Calu3 (cell line): ENCODE data around the gene SLC36A3. TPM values are rescaled to one million over a fixed set of nuclear protein-coding genes. Genes with fewer than 3 reads are reported as not detected.

Experiments used
- BruUV-seq: library from RNA; stranded (reverse); fragments of 400-500 nt; replicated peaks from 2 replicates; lab custom pipeline; 2021; lab: Mats Ljungman, UMichigan
- CTCF ChIA-PET: fragments of 300-600 bp; sonication (Branson Sonifier 250); formaldehyde crosslinking; loops from one replicate; lab custom pipeline; 2022; ENCODE audit warnings: antibody characterized with exemption; lab: Charles Lee
- DNase-seq: peaks from one replicate; pipeline ENCODE4 v3.0.0; 2022
- H3K27ac Mint-ChIP-seq: one replicate; pipeline ENCODE4 v1.8.0; 2022; ENCODE audit warnings: mixed read lengths; ENCODE audit not compliant: unreplicated experiment
- H3K27me3 Mint-ChIP-seq: one replicate; pipeline ENCODE4 v1.8.0; 2022; ENCODE audit warnings: mixed read lengths; ENCODE audit not compliant: unreplicated experiment
- H3K36me3 Mint-ChIP-seq: one replicate; pipeline ENCODE4 v1.8.0; 2022; ENCODE audit warnings: mild to moderate bottlenecking, moderate library complexity, mixed read lengths; ENCODE audit not compliant: insufficient read depth, unreplicated experiment
- H3K4me1 Mint-ChIP-seq: one replicate; pipeline ENCODE4 v1.8.0; 2022; ENCODE audit warnings: mild to moderate bottlenecking, low read depth, mixed read lengths; ENCODE audit not compliant: unreplicated experiment
- H3K4me3 Mint-ChIP-seq: one replicate; pipeline ENCODE4 v1.8.0; 2022; ENCODE audit warnings: mild to moderate bottlenecking, low read depth, moderate library complexity, mixed read lengths; ENCODE audit not compliant: unreplicated experiment
- H3K9me3 Mint-ChIP-seq: one replicate; pipeline ENCODE4 v1.8.0; 2022; ENCODE audit warnings: low read depth, mixed read lengths; ENCODE audit not compliant: unreplicated experiment
- CTCF ChIP-seq: fragments of 200-600 bp; IDR thresholded peaks from one replicate; pipeline ENCODE4 v1.8.0; 2022; ENCODE audit warnings: antibody characterized with exemption; ENCODE audit not compliant: unreplicated experiment
- intact Hi-C: fragments of 100-400 bp; cut with micrococcal nuclease; formaldehyde crosslinking; loops from one replicate; pipeline ENCODE4 v1.10.0; 2022; ENCODE audit not compliant: unreplicated experiment
- total RNA-seq: library from RNA; stranded (reverse); gene quantifications from 2 replicates; pipeline ENCODE4 v1.2.3, GENCODE V29; 2022

Gene SLC36A3
- total RNA-seq, 1 experiment from 2014 or later: not detected

GRCh38 chr5:151326266-151326665 lies 22.7 kb upstream of the SLC36A3 start:
- CTCF ChIA-PET: no interaction called here
- intact Hi-C loops: no loop called here
- Mint-ChIP-seq H3K4me3 (no peak overlapping the region), H3K4me1 (no peaks in the 10 kb centered on the region), H3K9me3 (no peaks in the 10 kb centered on the region), H3K36me3 (no peaks in the 10 kb centered on the region), H3K27ac (no peak overlapping the region), H3K27me3 (peaks cover 48% of the 10 kb centered on the region)
- BruUV-seq: no TSS peak
- no peak for DNase-seq
- no peak for TF ChIP-seq CTCF

- Mint-ChIP-seq H3K27me3 (peaks cover 23% of the 10 kb centered on the region), H3K27ac (no peak overlapping the region)
- CTCF ChIA-PET: no interaction called here
Observed at GRCh38 chr5:151320481-151320880, 16.9 kb upstream of the SLC36A3 start.

GRCh38 chr5:151318850-151319732 lies 15.5 kb upstream of the SLC36A3 start:
- Mint-ChIP-seq H3K4me1 (no peaks in the 10 kb centered on the region), H3K9me3 (no peaks in the 10 kb centered on the region), H3K4me3 (no peak overlapping the region), H3K27ac (no peak overlapping the region), H3K36me3 (no peaks in the 10 kb centered on the region), H3K27me3 (peaks cover 23% of the 10 kb centered on the region)
- intact Hi-C loops: loop anchor here (1.0 to 5.0 kb wide), 2 partner anchors 178 to 192 kb away; no protein-coding TSS in a partner anchor
- CTCF ChIA-PET: interaction anchor here (1.3 kb wide), 1 partner anchor 333 kb away, joined by 7 read pairs; no protein-coding TSS in a partner anchor
- DNase-seq: peak; percentile 9
- TF ChIP-seq CTCF: no peak
- no TSS peak for BruUV-seq

More at GRCh38 chr5:151320481-151320880, 16.9 kb upstream of the SLC36A3 start:
- intact Hi-C loops: no loop called here
- H3K4me3 Mint-ChIP-seq: no peak overlapping the region
- no peak for DNase-seq
- BruUV-seq: no TSS peak
- no peak for TF ChIP-seq CTCF
- H3K36me3 Mint-ChIP-seq: no peaks in the 10 kb centered on the region
- H3K9me3 Mint-ChIP-seq: no peaks in the 10 kb centered on the region
- H3K4me1 Mint-ChIP-seq: no peaks in the 10 kb centered on the region

- H3K4me3 Mint-ChIP-seq: no peak overlapping the region
- peaks cover 36% of the 10 kb centered on the region for H3K27me3 Mint-ChIP-seq
- intact Hi-C loops: loop anchor here (5.0 kb wide), 1 partner anchor 179 kb away; no protein-coding TSS in a partner anchor
- DNase-seq: no peak
- no peaks in the 10 kb centered on the region for H3K36me3 Mint-ChIP-seq
- no peaks in the 10 kb centered on the region for H3K9me3 Mint-ChIP-seq
- no peaks in the 10 kb centered on the region for H3K4me1 Mint-ChIP-seq
- no TSS peak for BruUV-seq
- no peak overlapping the region for H3K27ac Mint-ChIP-seq
- TF ChIP-seq CTCF: no peak
- CTCF ChIA-PET: no interaction called here
Observed at GRCh38 chr5:151317871-151318270, 14.3 kb upstream of the SLC36A3 start.
